Ovary (tissue), 9 donors: ENCODE results near the gene LMX1B. TPM values are rescaled to one million over a fixed set of nuclear protein-coding genes. Genes with fewer than 3 reads are reported as not detected.

Experiments
- DNase-seq, 5 donors: peaks; one replicate each; pipeline ENCODE4 v3.0.0-alpha.2; 2019 to 2020
- H3K27ac ChIP-seq, 2 donors: fragments of 200-600 bp; one replicate each; pipeline versions ENCODE4 v1.5.1 to v1.8.0; 2019 to 2022
- H3K27me3 ChIP-seq: fragments of 200-600 bp; one replicate; pipeline ENCODE4 v1.8.0; 2022
- H3K36me3 ChIP-seq: fragments of 200-600 bp; sonication (generic); one replicate; pipeline ENCODE4 v1.5.1; 2019
- H3K4me1 ChIP-seq: one replicate; pipeline ENCODE4 v1.8.1; 2013; ENCODE audit warnings: mild to moderate bottlenecking, moderate library complexity; ENCODE audit not compliant: insufficient read depth
- H3K4me3 ChIP-seq: fragments of 200-600 bp; sonication (generic); one replicate; pipeline ENCODE4 v1.5.1; 2017
- H3K9me3 ChIP-seq, 2 donors: fragments of 200-600 bp in 1 of 2; sonication (generic) in 1 of 2; one replicate each; pipeline versions ENCODE4 v1.5.1 to v1.8.1; 2013 to 2019; ENCODE audit warnings: mild to moderate bottlenecking in 1 of 2, moderate library complexity in 1 of 2
- CTCF ChIP-seq, 3 donors: fragments of 450-650 bp in 2 of 3; fragments of 200-600 bp in 1 of 3; IDR thresholded peaks; one replicate each; pipeline versions ENCODE4 v1.5.1 to v1.8.0; 2016 to 2022; ENCODE audit warnings: antibody characterized with exemption in 3 of 3, mild to moderate bottlenecking in 1 of 3
- EP300 ChIP-seq: sonication (generic); formaldehyde crosslinking; IDR thresholded peaks from one replicate; pipeline ENCODE4 v1.6.1; 2017; ENCODE audit warnings: antibody characterized with exemption
- POLR2A ChIP-seq: fragments of 450-650 bp; IDR thresholded peaks from one replicate; pipeline ENCODE4 v1.6.1; 2017; ENCODE audit warnings: antibody characterized with exemption, mild to moderate bottlenecking, moderate library complexity
- WGBS, 3 donors: extraction: QIAGEN DNeasy Blood & Tissue Kit in 1 of 3; methylation state at CpG; one replicate each; pipeline versions ENCODE4 v1.1.5 to v1.1.7; 2013 to 2017; 5-methylcytosine and 5-hydroxymethylcytosine counted together
- intact Hi-C, 4 donors: fragments of 100-400 bp; cut with DNase I; formaldehyde crosslinking; loops; one replicate each; pipeline versions ENCODE4 v1.11.0 to v1.15.1; 2022 to 2023
- polyA plus RNA-seq, 2 donors: library from polyadenylated mRNA; stranded (reverse); fragments of 200-250 nt in 1 of 2; fragments of 350-450 nt in 1 of 2; fragmentation: Illumina TruSeq in 1 of 2; extraction: RNeasy Lipid Tissue Mini Kit (QIAGEN cat#74804) in 1 of 2; gene quantifications; one replicate each; pipeline ENCODE4 v1.2.3, GENCODE V29; 2013 to 2014
- total RNA-seq, 7 donors: library from RNA; depleted of rRNA in 2 of 7; stranded (reverse); fragments of >200 nt in 2 of 7; fragmentation: NEBNext Ultra II Directional in 3 of 7; extraction: Animal tissue kit (Norgen Biotek cat#: 25700) in 3 of 7; gene quantifications; one replicate each; pipeline versions ENCODE4 v1.1.0 to v1.2.4, GENCODE V29; 2016 to 2023
- donor health status: DM: no; HTN: no; CAD: no; lungs with moderate emphysema.
- donor health status: DM: no; HTN: no; CAD: no.
- donor health status: Bipolar disorder and iron deficiency.
- donor health status: DM: yes; HTN: yes; CAD: no.
- donor health status: DM: no; HTN: no; CAD: no.
- donor health status: DM: yes; HTN: yes; CAD: no.

LMX1B gene
- total and polyA plus RNA-seq, 9 donors: 0.08 to 0.20 TPM; not detected in 7

DNA sequence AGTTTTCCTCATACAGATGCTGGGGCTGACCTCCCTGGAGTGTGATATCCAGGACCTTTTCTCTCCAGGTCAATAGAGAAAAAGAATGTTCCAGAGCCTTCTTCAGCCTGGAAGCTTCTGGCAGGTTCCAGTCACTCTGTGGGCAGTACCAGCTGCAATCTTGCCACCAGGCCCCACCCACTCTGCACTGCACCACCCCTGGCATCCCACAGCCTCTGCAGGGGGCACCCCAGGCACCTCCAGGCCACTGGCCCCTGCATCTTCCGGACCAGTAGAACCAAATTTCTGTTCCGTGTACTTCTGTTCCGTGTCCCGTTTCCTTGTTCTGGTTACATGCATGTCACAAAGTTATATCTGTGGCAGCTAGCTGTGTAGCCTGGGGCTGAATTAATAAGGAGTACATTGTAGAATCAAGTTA lies 107.8 kb downstream of the LMX1B start:
- Histone ChIP-seq H3K27ac (no peak overlapping the region), H3K27me3 (peaks cover 4% of the 10 kb centered on the region), H3K9me3 (no peaks in the 10 kb centered on the region), H3K4me3 (no peak overlapping the region), H3K4me1 (peaks cover 2% of the 10 kb centered on the region), H3K36me3 (no peaks in the 10 kb centered on the region)
- intact Hi-C loops: no loop called here
- no peak for TF ChIP-seq POLR2A
- TF ChIP-seq CTCF (IDR thresholded peaks at IDR 0.05): no peak
- DNase-seq: no peak
- WGBS, 3 donors: 82 to 92% (median 87%) methylated on average over 4 of the region's 4 CpGs

GRCh38 chr9:126722252-126722921 lies 108.7 kb downstream of the LMX1B start:
- intact Hi-C loops: no loop called here
- Histone ChIP-seq H3K36me3 (no peaks in the 10 kb centered on the region), H3K4me1 (peaks cover 2% of the 10 kb centered on the region), H3K4me3 (peak overlapping the region; percentile 38), H3K27ac (no peak overlapping the region), H3K27me3 (peaks cover 4% of the 10 kb centered on the region), H3K9me3 (no peaks in the 10 kb centered on the region)
- 1 to 2% (median 2%) methylated on average over 24 to 45 of the region's 45 CpGs for WGBS, 3 donors
- no peak for TF ChIP-seq POLR2A
- no peak for TF ChIP-seq EP300
- no peak for TF ChIP-seq CTCF (IDR thresholded peaks at IDR 0.05)
- DNase-seq: peak in 4 of 5 donors; percentile 34 to 65 (median 53)

DNA sequence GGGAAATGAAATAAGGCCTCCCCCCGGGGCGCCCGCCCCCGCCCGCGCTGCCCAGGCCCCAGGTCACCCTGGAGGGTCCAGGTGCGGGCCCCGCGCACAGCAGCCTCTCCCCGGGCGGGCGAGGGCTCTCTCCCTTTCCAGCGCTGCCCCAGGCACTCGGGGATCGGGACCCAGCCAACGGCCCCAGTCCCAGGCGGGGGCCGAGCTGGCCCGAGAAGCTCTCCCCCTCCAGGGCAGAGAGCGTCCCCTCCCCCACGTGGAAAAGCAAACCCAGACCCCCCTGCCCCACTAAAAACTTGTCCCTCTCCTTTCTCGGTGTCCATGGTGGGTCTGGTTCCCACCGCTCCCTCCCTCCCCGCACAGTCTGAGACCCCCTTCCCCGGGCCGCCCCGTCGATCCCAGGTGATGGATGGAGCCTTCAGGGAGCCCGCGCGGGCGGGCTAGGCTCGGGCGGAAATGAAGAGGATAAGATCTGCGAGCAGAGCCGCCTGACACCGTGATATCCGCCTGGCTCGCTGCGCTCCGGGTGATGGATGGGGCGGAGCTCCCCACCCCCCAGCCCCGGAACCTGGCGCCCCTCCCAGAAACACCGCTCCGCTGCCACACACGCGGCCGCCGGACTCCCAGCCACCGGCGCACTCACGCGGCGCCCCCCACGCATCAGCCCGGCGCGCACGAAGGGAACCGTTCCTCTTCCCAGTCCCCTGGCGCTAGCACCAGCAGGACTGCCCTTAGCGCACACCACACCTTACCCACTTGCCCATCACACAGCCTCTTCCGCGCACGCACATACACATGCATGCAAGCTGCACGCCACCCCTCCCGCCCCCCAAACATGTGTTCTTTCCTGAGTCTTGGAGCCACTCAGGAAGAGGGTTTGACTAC lies 109.4 kb downstream of the LMX1B start:
- peak overlapping the region; percentile 38 for H3K4me3 ChIP-seq
- H3K27me3 ChIP-seq: peaks cover 4% of the 10 kb centered on the region
- no peaks in the 10 kb centered on the region for H3K36me3 ChIP-seq
- no peak for TF ChIP-seq CTCF (IDR thresholded peaks at IDR 0.05)
- no peak for TF ChIP-seq POLR2A
- no peak for TF ChIP-seq EP300
- intact Hi-C loops: no loop called here
- H3K27ac ChIP-seq: no peak overlapping the region
- DNase-seq: no peak
- 2 to 3% (median 2%) methylated on average over 47 to 68 of the region's 68 CpGs for whole genome bisulfite sequencing, 3 donors
- H3K4me1 ChIP-seq: peaks cover 2% of the 10 kb centered on the region
- peaks cover 0 to 2% of the 10 kb centered on the region in 2 donors for H3K9me3 ChIP-seq

DNA sequence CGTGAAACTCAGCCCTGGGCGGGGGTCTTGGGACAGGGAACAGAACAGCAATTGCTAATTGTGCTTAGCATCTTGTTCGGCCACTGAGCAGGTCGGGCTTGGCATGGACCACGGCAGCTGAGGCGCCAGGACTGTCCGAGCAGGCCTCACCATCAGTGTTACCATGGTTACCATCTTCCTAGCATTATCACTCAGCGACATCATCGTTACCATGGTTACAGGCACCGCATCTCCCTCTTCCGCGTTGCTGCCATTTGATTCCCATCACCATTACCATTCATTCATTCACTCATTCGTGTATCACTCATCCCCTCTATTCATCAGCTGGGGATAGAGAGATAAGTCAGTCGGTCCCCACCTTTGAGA lies 110.1 kb downstream of the LMX1B start:
- 36 to 52% (median 49%) methylated on average over 14 of the region's 14 CpGs for WGBS, 3 donors
- DNase-seq: no peak
- Histone ChIP-seq H3K36me3 (no peaks in the 10 kb centered on the region), H3K9me3 (peaks cover 0 to 4% of the 10 kb centered on the region in 2 donors), H3K27me3 (peaks cover 4% of the 10 kb centered on the region), H3K4me3 (no peak overlapping the region), H3K27ac (no peak overlapping the region), H3K4me1 (peaks cover 2% of the 10 kb centered on the region)
- TF ChIP-seq EP300: no peak
- no peak for TF ChIP-seq CTCF (IDR thresholded peaks at IDR 0.05)
- TF ChIP-seq POLR2A: no peak
- intact Hi-C loops: no loop called here
